ENCODE measurements around the gene MRPL16. TPM values are rescaled to one million over a fixed set of nuclear protein-coding genes. Genes with fewer than 3 reads are reported as not detected.
"Not testable (repeated sequence)": the region's sequence is repeated elsewhere in the genome, so short reads cannot be mapped to it uniquely, and the experiment has no call there.

MRPL16 gene
- 10 to 100 TPM; 45.7 to 51.0 (median 48.6) TPM for total RNA-seq (2021; fragmentation: NEBNext Ultra II Directional; extraction: Animal tissue kit (Norgen Biotek cat#: 25700))
- long read RNA-seq, transcript MRPL16-201 (4 exons, 1,182 nt): major isoform, 64 of 66 reads
- long read RNA-seq, partial matches to known transcripts: 1 of 66 reads
- long read RNA-seq, other reads (novel, unspliced or antisense): 1 of 66 reads

GRCh38 chr11:59810189-59810910 is at the start of gene MRPL16:
Gene MRPL16 (minus strand): TSS chr11:59810778. CDS start chr11:59810658, 120 bp downstream.
- TF ChIP-seq CTCF (IDR thresholded peaks at IDR 0.05): peak; percentile 43; the same call in 1 of the 2 replicates

GRCh38 chr11:59859673-59860072 is 49.1 kb upstream of the MRPL16 start:
- H3K9me3 Mint-ChIP-seq: no peaks in the 10 kb centered on the region
- DNase-seq: no peak
- no peaks in the 10 kb centered on the region for H3K36me3 Mint-ChIP-seq (ENCODE audit: low read depth)
- H3K4me3 Mint-ChIP-seq: no peak overlapping the region
- peaks cover 15% of the 10 kb centered on the region for H3K4me1 Mint-ChIP-seq (ENCODE audit: low read depth)
- H3K27ac Mint-ChIP-seq: no peak overlapping the region
- H3K27me3 Mint-ChIP-seq (ENCODE audit: insufficient read depth): peaks cover 4% of the 10 kb centered on the region
- no peak for TF ChIP-seq CTCF (IDR thresholded peaks at IDR 0.05)

More at GRCh38 chr11:59810189-59810910, at the start of gene MRPL16:
- peak within 1 kb of the TSS; percentile 83 for H3K27ac Mint-ChIP-seq
- peak; percentile 81 for DNase-seq
- H3K4me1 Mint-ChIP-seq (ENCODE audit: low read depth): peaks cover 26% of the 10 kb centered on the region
- H3K36me3 Mint-ChIP-seq (ENCODE audit: low read depth): peaks cover 13% of the 10 kb centered on the region
- H3K4me3 Mint-ChIP-seq: peak within 1 kb of the TSS; percentile 97
- H3K27me3 Mint-ChIP-seq (ENCODE audit: insufficient read depth): peaks cover 6% of the 10 kb centered on the region; the same call in 1 of the 2 replicates
- H3K9me3 Mint-ChIP-seq: no peaks in the 10 kb centered on the region

GRCh38 chr11:59857439-59858434 is 47.2 kb upstream of the MRPL16 start:
- peak; percentile 1 for DNase-seq
- no peaks in the 10 kb centered on the region for H3K36me3 Mint-ChIP-seq (ENCODE audit: low read depth)
- no peaks in the 10 kb centered on the region for H3K9me3 Mint-ChIP-seq
- no peak for TF ChIP-seq CTCF (IDR thresholded peaks at IDR 0.05)
- no peak overlapping the region for H3K27ac Mint-ChIP-seq
- peaks cover 15% of the 10 kb centered on the region for H3K4me1 Mint-ChIP-seq (ENCODE audit: low read depth)
- no peak overlapping the region; the same call in 1 of the 2 replicates for H3K4me3 Mint-ChIP-seq
- H3K27me3 Mint-ChIP-seq (ENCODE audit: insufficient read depth): peaks cover 2% of the 10 kb centered on the region

GRCh38 chr11:59854871-59855270 is 44.3 kb upstream of the MRPL16 start:
- H3K36me3 Mint-ChIP-seq (ENCODE audit: low read depth): no peaks in the 10 kb centered on the region
- TF ChIP-seq CTCF (IDR thresholded peaks at IDR 0.05): no peak
- DNase-seq: no peak
- H3K27ac Mint-ChIP-seq: no peak overlapping the region
- H3K9me3 Mint-ChIP-seq: no peaks in the 10 kb centered on the region
- peaks cover 2% of the 10 kb centered on the region for H3K27me3 Mint-ChIP-seq (ENCODE audit: insufficient read depth)
- no peak overlapping the region for H3K4me3 Mint-ChIP-seq
- peaks cover 15% of the 10 kb centered on the region for H3K4me1 Mint-ChIP-seq (ENCODE audit: low read depth)

GRCh38 chr11:59851416-59851815 is 40.8 kb upstream of the MRPL16 start:
- H3K27me3 Mint-ChIP-seq (ENCODE audit: insufficient read depth); H3K4me3 Mint-ChIP-seq; H3K9me3 Mint-ChIP-seq; H3K4me1 Mint-ChIP-seq (ENCODE audit: low read depth); H3K27ac Mint-ChIP-seq; DNase-seq; H3K36me3 Mint-ChIP-seq (ENCODE audit: low read depth): not testable (repeated sequence)

- H3K27ac Mint-ChIP-seq; H3K4me3 Mint-ChIP-seq; H3K36me3 Mint-ChIP-seq (ENCODE audit: low read depth); H3K9me3 Mint-ChIP-seq; H3K4me1 Mint-ChIP-seq (ENCODE audit: low read depth); H3K27me3 Mint-ChIP-seq (ENCODE audit: insufficient read depth); DNase-seq: not testable (repeated sequence)
Measured at GRCh38 chr11:59849551-59849950, 39.0 kb upstream of the MRPL16 start.
